Suprapubic skin (tissue), 4 donors: ENCODE measurements around the gene ATP1B1. TPM values are rescaled to one million over a fixed set of nuclear protein-coding genes. Genes with fewer than 3 reads are reported as not detected.

Experiments used
- DNase-seq, 2 donors: peaks; one replicate each; pipeline ENCODE4 v3.0.0-alpha.2; 2019; ENCODE audit warnings: low spot score in 2 of 2
- H3K27ac ChIP-seq: fragments of 200-600 bp; sonication (generic); one replicate; pipeline ENCODE4 v1.5.1; 2019
- H3K27me3 ChIP-seq: fragments of 200-600 bp; sonication (generic); one replicate; pipeline ENCODE4 v1.5.1; 2019
- H3K36me3 ChIP-seq: fragments of 200-600 bp; sonication (generic); one replicate; pipeline ENCODE4 v1.5.1; 2019
- H3K4me1 ChIP-seq: fragments of 200-600 bp; sonication (generic); one replicate; pipeline ENCODE4 v1.5.1; 2019
- H3K4me3 ChIP-seq: fragments of 200-600 bp; sonication (generic); one replicate; pipeline ENCODE4 v1.5.1; 2019; ENCODE audit warnings: mild to moderate bottlenecking
- H3K9me3 ChIP-seq: fragments of 200-600 bp; sonication (generic); one replicate; pipeline ENCODE4 v1.5.1; 2019
- CTCF ChIP-seq, 2 donors: fragments of 200-600 bp in 1 of 2; fragments of 450-650 bp in 1 of 2; sonication (generic) in 1 of 2; IDR thresholded peaks; one replicate each; pipeline ENCODE4 v1.5.1; 2016 to 2019; ENCODE audit warnings: antibody characterized with exemption in 2 of 2, mild to moderate bottlenecking in 1 of 2, moderate library complexity in 1 of 2
- EP300 ChIP-seq: sonication (generic); formaldehyde crosslinking; IDR thresholded peaks from one replicate; pipeline ENCODE4 v1.6.1; 2017; ENCODE audit warnings: antibody characterized with exemption
- POLR2A ChIP-seq, 2 donors: fragments of 450-650 bp; IDR thresholded peaks; one replicate each; pipeline ENCODE4 v1.6.1; 2017; ENCODE audit warnings: antibody characterized with exemption in 2 of 2, mild to moderate bottlenecking in 2 of 2, moderate library complexity in 2 of 2
- POLR2AphosphoS5 ChIP-seq, 3 donors: sonication (generic); formaldehyde crosslinking; IDR thresholded peaks; one replicate each; pipeline ENCODE4 v1.6.1; 2017; ENCODE audit warnings: antibody characterized with exemption in 3 of 3
- WGBS: methylation state at CpG from one replicate; pipeline ENCODE4 v1.1.5; 2018; 5-methylcytosine and 5-hydroxymethylcytosine counted together
- total RNA-seq, 4 donors: library from RNA; depleted of rRNA; stranded (reverse); fragments of >200 nt; gene quantifications; one replicate each; pipeline ENCODE4 v1.1.0, GENCODE V29; 2016

The ATP1B1 gene
- total RNA-seq, 4 donors from 2014 or later, result 63.3 to 150 (median 108) TPM

- H3K9me3 ChIP-seq, result no peaks in the 10 kb centered on the region
- TF ChIP-seq EP300 (no peak), POLR2A (IDR thresholded peaks at IDR 0.05) (no peak), POLR2AphosphoS5 (IDR thresholded peaks at IDR 0.05) (no peak), CTCF (IDR thresholded peaks at IDR 0.05) (no peak)
- 87% methylated on average over 4 of the region's 5 CpGs for WGBS
- no peaks in the 10 kb centered on the region for H3K4me1 ChIP-seq
- no peak overlapping the region for H3K27ac ChIP-seq
- H3K27me3 ChIP-seq, result no peaks in the 10 kb centered on the region
- H3K4me3 ChIP-seq, result no peak overlapping the region
- DNase-seq, result no peak
- H3K36me3 ChIP-seq, result no peaks in the 10 kb centered on the region
Measured at GRCh38 chr1:169151338-169151837, 44.9 kb downstream of the ATP1B1 start.

GRCh38 chr1:169155675-169156074, 49.2 kb downstream of the ATP1B1 start:
- TF ChIP-seq POLR2AphosphoS5 (IDR thresholded peaks at IDR 0.05) (no peak), POLR2A (IDR thresholded peaks at IDR 0.05) (no peak), CTCF (IDR thresholded peaks at IDR 0.05) (no peak), EP300 (no peak)
- no peaks in the 10 kb centered on the region for H3K27me3 ChIP-seq
- no peaks in the 10 kb centered on the region for H3K9me3 ChIP-seq
- no peak overlapping the region for H3K27ac ChIP-seq
- DNase-seq, result no peak
- WGBS, result 0% methylated on average over 1 of the region's 1 CpG
- H3K4me3 ChIP-seq, result no peak overlapping the region
- H3K36me3 ChIP-seq, result no peaks in the 10 kb centered on the region
- H3K4me1 ChIP-seq, result no peaks in the 10 kb centered on the region

- no peaks in the 10 kb centered on the region for H3K9me3 ChIP-seq
- no peak overlapping the region for H3K27ac ChIP-seq
- no peaks in the 10 kb centered on the region for H3K4me1 ChIP-seq
- H3K4me3 ChIP-seq, result no peak overlapping the region
- H3K36me3 ChIP-seq, result no peaks in the 10 kb centered on the region
- WGBS, result 95% methylated on average over 3 of the region's 3 CpGs
- H3K27me3 ChIP-seq, result no peaks in the 10 kb centered on the region
- TF ChIP-seq POLR2AphosphoS5 (IDR thresholded peaks at IDR 0.05), result no peak
- TF ChIP-seq EP300, result no peak
- TF ChIP-seq CTCF (IDR thresholded peaks at IDR 0.05), result no peak
- TF ChIP-seq POLR2A (IDR thresholded peaks at IDR 0.05), result no peak
- DNase-seq, result no peak
Measured at GRCh38 chr1:169156580-169156979, 50.1 kb downstream of the ATP1B1 start.

- 83% methylated on average over 3 of the region's 3 CpGs for WGBS
- no peak overlapping the region for H3K4me3 ChIP-seq
- no peak overlapping the region for H3K27ac ChIP-seq
- H3K36me3 ChIP-seq, result no peaks in the 10 kb centered on the region
- H3K27me3 ChIP-seq, result no peaks in the 10 kb centered on the region
- no peaks in the 10 kb centered on the region for H3K4me1 ChIP-seq
- no peaks in the 10 kb centered on the region for H3K9me3 ChIP-seq
- TF ChIP-seq EP300, result no peak
- no peak for DNase-seq
Measured at GRCh38 chr1:169160845-169161495, 54.5 kb downstream of the ATP1B1 start.

GRCh38 chr1:169161496-169162194, 55.2 kb downstream of the ATP1B1 start:
- Histone ChIP-seq H3K27ac (no peak overlapping the region), H3K4me3 (no peak overlapping the region), H3K27me3 (no peaks in the 10 kb centered on the region), H3K9me3 (no peaks in the 10 kb centered on the region), H3K36me3 (no peaks in the 10 kb centered on the region), H3K4me1 (no peaks in the 10 kb centered on the region)
- WGBS, result 85% methylated on average over 4 of the region's 4 CpGs
- TF ChIP-seq POLR2AphosphoS5 (IDR thresholded peaks at IDR 0.05), result no peak
- no peak for DNase-seq

- Histone ChIP-seq H3K27ac (no peak overlapping the region), H3K4me1 (no peaks in the 10 kb centered on the region), H3K36me3 (no peaks in the 10 kb centered on the region), H3K27me3 (no peaks in the 10 kb centered on the region), H3K4me3 (no peak overlapping the region), H3K9me3 (no peaks in the 10 kb centered on the region)
- no peak for DNase-seq
- TF ChIP-seq CTCF (IDR thresholded peaks at IDR 0.05) (no peak), POLR2AphosphoS5 (IDR thresholded peaks at IDR 0.05) (no peak), POLR2A (IDR thresholded peaks at IDR 0.05) (no peak), EP300 (no peak)
- 61% methylated on average over 5 of the region's 5 CpGs for WGBS
Measured at GRCh38 chr1:169163059-169163458, 56.6 kb downstream of the ATP1B1 start.
